Left hindlimb (tissue), 1 donor: Measurements from ENCODE around the gene HLA-DOA.
A peak's percentile ranks its signal among the peaks of the same experiment; 100 is the strongest.

Experiments used
- DNase-seq: peaks from one replicate; pipeline ENCODE4 v3.0.0-alpha.2; 2018

The HLA-DOA gene

GRCh38 chr6:33015798-33016197 is 6.4 kb upstream of the HLA-DOA start:
- DNase-seq = no peak

DNA sequence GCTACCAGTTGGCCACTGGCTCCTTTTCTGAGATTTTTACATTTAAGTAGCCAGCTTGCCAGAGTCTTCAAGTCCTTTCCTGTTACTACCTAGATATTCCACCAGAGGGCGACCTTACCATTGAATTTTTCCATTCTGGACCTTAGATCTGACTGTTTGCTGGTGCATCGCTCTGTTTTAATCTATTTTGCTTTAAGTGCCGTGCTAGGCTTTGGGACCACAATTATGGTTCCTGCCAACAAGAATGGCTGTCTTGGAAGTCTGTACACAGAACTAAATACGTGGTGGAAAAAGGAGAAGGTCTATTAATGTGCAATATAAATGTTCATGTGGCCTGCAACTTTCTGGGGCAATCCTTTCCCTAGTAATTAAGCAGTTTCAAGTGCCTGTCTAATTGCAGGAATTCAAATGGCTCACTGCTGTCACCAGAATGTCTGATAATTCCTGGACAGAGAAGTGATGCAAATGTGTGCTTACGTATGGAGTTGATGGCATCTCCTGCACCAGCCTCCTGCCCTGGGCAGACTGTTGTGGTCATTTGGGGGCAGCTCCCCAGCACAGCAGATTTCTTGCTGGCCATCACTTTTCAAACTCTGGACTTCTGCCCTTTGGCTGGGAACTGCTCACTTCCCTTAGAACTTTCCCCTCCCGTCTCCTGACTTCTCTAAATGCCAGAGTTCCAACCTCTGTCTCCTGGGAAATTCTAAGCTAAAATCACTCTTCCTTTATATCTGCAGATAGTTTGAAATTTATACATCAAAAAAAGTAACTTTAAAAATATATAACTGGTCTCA is 5.6 kb upstream of the HLA-DOA start:
- DNase-seq = no peak

- no peak for DNase-seq
Observed at GRCh38 chr6:33013608-33014007, 4.2 kb upstream of the HLA-DOA start.

GRCh38 chr6:33010356-33010755 is 965 bp upstream of the HLA-DOA start:
- no peak for DNase-seq

DNA sequence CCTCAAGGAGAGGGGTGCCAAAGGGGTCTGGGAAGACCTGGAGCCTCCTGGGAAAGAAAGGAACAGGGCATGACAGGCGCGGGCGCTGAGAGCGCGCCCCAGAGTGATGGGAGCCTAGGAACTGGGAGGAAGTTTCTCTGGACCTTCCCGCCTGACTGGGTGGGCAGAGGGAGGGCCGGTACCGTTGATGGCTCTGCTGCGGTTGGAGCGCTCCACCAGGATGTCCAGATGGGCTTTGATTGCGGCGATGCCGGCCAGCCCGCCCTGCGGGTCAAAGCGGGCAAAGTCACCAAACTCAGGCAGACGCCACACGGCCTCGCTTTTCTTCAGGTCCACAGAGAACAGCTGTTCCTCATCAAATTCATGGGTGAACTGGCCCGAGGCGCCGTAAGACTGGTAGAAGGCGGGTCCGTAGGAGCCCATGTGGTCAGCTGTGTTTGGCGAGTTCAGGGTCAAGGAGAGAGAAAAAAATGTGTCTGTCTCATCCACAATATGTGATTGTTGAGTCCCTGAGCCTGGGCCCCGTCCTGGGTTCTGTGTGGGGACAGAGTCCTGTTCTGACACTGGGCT is 1.5 kb downstream of the HLA-DOA start:
- DNase-seq = no peak

GRCh38 chr6:33004940-33005339 is 4.5 kb downstream of the HLA-DOA start:
- DNase-seq = no peak

DNA sequence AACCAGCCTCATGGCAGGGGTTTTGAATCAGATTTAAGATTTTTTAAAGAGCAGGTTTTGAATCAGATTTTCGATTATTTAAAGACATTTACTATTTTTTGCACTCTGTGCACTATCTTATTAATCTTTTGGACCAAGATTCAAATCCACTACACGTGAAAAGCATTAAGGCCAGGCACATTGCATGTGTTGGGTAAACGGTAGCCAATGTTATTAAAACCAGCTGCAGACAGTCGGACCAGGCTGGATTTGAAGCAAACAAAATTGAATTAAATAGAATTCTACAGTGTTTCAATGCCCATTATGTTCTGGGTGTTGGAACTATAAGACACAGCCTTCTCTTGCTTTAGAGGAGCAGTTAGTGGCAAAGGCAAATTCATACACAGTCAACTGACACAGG is 7.7 kb downstream of the HLA-DOA start:
- no peak for DNase-seq

DNA sequence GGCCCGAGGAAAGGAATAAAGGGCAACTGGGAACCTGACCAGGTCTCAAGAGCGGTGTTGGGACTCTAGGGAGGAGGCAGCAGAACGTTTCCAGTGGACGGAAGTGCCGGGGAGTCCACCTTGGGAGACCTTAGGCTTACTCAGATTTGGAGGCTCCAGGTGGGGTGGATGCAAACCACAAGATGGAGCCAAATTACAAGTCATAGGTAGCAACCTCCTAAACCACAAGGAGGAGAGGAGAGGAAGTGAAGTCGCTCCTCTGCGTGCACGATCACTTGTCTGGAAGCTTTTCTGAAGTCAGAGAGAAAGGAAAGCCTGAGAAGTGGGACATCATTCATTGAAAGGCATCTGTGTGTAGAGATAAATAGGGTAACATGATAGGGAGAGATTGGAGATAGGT is 9.3 kb downstream of the HLA-DOA start:
- no peak for DNase-seq

GRCh38 chr6:32995448-32995847 is 13.9 kb downstream of the HLA-DOA start:
- DNase-seq = no peak

DNA sequence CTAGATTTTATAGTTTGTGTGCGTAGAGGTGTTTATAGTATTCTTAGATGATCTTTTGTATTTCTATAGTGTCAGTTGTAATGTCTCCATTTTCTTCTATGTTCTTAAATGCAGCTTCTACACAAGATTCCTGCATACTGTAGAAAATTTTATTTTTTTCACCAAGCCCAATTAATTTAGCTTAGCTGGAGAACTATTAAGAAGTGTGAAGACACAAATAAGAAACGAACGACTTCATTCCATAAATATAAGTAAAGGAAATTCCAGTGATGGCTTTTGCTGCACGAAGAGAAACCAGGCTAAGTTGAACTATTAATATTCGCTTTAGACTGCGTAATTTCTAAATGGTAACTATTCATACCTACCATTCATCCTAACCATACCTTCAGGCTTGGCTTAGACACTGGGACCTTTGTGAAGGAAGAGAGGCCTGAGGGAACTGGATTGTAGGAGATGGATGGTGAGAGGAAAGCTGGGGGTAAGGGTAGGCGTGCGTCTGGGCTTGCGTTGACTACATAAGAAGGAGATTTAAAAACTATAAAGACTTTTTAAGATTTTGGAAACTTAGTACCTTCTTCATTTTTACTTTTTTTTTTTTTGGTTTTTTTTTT is 15.9 kb downstream of the HLA-DOA start:
- DNase-seq = no peak

GRCh38 chr6:32991972-32992371 is 17.4 kb downstream of the HLA-DOA start:
- no peak for DNase-seq

- DNase-seq = no peak
Observed at GRCh38 chr6:32989368-32989767, 20.0 kb downstream of the HLA-DOA start.

DNA sequence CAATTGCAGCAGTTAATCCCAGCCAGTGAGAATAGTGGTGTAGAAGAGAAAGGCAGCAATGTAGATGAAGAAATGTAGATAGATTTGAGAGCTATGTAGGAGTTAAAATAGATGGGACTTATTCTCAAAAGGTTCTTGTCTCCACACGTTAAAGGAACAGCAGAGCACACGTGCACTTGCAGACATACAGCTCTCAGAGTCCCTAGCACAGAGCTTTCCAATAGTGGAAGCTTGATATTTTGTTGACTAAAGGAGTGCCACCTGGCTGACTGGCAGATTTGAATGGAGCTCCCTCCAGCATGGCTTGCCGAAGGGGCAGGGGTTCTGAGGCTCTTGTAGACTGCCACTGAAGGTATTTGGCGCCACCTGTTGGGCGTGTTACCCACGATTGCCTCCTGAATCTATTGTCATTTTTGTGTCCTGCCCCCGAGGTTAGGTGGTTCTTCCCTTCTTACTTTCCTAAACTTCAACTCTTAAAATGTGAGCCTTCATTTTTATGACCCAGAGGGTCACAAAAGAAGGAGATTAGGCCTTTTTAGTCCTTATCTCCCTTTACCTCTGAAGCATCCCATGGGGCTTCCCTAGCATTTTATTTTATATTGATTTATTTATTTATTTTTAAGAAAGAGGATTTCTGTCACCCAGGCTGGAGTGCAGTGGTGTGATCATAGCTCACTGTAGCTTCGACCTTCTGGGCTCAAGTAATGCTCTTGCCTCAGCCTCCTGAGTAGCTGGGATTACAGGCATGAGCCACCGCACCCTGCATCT is 24.6 kb downstream of the HLA-DOA start:
- peak; percentile 84 for DNase-seq

DNA sequence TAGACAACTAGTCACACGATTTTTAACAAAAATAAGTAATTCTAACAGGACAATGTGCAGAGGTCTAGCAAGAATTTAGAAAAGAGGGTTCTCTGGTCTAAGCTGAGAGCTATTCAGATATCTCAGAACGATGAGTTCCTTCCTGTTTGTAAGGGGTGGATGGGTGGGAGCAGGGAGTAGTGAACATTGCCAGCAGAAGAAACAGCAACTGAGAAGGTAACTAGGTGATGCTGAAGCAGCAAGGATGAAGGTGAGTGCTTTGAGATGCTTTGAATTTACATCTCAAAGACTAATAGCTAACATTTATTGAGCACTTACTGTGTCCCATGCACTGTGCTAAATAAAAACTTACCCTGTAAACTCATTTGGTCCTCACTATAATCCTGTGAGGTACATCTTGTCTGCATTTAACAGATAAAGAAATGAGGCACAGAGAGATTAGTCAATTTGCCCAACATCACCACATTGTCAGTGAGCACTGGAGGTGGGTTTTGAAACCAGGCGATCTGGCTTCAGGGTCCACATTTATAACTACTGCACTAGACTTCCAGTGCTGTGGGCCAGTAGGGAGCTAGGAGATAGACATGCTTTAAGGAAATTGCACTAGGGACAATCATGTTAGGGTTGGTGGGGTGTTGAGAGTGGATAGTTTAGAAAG is 25.3 kb downstream of the HLA-DOA start:
- DNase-seq = no peak

DNA sequence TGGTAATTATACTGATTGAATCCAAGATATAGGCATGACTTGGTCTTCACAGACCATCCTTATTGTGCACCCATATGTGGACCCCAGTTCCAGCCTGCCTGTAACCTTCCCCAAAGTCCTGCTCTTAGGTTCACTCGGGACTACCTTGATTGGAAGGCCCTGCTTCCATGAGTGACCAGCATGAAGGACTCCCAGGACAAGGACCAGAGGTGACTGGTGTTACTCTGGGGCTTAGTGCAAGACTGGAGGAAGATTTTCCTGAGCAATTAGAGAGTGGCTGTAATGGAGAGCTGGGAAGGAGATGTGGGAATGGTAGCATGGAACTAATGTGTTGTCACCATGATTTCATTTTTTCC is 25.9 kb downstream of the HLA-DOA start:
- no peak for DNase-seq

DNA sequence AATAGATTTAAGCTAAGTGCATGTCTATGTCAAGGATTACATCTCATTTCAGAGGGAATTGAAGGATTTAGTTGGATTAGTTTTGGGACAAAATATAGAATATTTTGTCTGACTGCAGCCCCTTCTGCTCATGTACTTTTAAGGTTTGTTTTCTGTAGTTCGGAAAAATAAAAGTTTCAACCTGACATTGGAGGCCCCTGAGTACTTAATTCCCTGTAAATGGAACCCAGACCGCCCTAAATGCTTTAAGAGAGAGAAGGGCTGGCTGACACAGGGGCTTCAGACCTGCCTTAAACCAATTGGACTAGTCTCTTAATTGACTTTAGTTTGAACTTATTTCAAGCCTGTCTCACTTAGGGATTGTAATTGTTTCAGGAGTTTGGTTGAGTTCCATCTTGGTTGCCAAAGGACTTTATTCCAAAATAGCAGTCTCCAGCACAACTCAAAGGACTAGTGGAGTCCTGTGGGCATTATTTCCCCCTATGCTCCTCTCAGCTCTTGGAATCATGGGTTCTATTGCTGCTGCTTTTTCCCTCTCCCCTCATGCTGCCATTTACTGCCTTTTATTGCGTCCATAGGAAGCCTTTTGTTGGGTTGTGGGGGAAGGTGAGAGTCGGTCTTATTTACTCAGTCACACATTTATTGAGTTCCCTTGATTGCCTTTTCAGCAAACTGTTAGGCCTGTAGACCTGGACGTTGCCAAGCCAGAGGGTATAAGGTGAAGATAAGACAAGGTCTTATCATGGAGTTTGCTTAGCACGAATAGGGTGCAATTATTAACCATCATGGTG is 26.5 kb downstream of the HLA-DOA start:
- no peak for DNase-seq

GRCh38 chr6:32982084-32982701 is 27.2 kb downstream of the HLA-DOA start:
- no peak for DNase-seq

GRCh38 chr6:32980488-32981038 is 28.8 kb downstream of the HLA-DOA start:
- no peak for DNase-seq

GRCh38 chr6:32979720-32980487 is 29.5 kb downstream of the HLA-DOA start:
- no peak for DNase-seq

DNA sequence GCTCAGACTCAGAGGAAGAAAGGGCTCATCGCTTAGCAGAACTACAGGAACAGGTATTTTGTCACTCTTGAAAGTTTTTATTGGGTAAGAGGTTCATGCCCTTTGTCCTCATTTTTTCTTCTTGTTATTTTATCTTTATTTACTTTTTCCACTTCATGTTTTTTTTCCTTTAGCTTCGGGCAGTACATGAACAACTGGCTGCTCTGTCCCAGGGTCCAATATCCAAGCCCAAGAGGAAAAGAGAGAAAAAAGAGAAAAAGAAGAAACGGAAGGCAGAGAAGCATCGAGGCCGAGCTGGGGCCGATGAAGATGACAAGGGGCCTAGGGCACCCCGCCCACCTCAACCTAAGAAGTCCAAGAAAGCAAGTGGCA is 31.5 kb downstream of the HLA-DOA start:
- DNase-seq = no peak
